GM18951 (cell line): Measurements from ENCODE around the gene DGKD.

Experiments used
- POLR2A ChIP-seq: IDR thresholded peaks from 4 replicates; pipeline ENCODE4 v1.6.1; 2011; ENCODE audit warnings: mild to moderate bottlenecking; ENCODE audit not compliant: insufficient read length, insufficient read depth; ENCODE audit errors: extremely low read depth
- in situ Hi-C: fragments of 300-500 bp; cut with MboI; formaldehyde crosslinking; loops from one replicate; pipeline ENCODE4 v1.12.0; 2022; ENCODE audit warnings: low sequenced_read_pairs, mixed read lengths, inconsistent platforms; ENCODE audit not compliant: unreplicated experiment

DGKD gene

DNA sequence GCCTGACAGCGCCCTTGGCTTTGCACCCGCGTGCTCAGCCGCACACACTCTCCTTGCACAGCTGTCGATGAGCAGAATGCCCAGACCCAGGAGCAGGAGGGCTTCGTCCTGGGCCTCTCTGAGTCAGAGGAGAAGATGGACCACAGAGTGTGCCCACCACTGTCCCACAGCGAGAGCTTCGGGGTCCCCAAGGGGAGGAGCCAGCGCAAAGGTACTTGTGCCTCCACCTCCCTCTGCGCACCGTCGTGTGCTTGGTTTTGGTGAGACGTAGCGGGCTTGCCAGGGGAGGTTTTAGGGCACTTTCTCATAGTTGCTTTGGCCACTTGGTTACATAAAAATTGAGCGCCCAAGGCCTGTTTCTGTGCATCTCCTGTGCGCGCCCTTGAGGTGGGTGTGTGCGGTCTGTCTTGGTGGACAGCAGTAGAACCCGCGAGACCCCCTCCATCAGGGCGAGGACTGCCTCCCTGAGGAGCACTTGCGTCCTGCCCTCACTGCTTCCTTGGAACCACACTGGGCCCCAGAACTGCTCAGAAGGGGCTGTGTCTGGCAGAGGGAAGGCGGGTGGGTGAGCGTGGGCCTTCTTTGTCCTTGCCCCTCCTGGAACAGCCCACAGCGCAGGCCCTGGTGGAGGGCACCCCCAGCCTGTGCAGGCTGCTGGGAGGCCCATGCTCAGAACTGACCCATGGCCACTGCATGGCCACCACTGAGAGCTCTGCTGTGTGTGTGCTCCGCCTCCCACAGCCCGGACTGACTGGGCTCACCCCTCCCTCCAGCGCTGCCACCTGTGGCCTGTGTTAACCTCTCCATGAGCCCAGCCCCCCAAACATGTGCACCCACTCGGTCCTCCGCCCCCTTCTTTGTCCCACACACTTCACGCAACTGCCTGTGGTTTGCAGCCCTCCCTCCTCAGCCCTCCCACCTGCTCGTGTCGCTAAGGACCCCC is 95.9 kb downstream of the DGKD start:
- in situ Hi-C loops = no loop called here
- TF ChIP-seq POLR2A = no peak

DNA sequence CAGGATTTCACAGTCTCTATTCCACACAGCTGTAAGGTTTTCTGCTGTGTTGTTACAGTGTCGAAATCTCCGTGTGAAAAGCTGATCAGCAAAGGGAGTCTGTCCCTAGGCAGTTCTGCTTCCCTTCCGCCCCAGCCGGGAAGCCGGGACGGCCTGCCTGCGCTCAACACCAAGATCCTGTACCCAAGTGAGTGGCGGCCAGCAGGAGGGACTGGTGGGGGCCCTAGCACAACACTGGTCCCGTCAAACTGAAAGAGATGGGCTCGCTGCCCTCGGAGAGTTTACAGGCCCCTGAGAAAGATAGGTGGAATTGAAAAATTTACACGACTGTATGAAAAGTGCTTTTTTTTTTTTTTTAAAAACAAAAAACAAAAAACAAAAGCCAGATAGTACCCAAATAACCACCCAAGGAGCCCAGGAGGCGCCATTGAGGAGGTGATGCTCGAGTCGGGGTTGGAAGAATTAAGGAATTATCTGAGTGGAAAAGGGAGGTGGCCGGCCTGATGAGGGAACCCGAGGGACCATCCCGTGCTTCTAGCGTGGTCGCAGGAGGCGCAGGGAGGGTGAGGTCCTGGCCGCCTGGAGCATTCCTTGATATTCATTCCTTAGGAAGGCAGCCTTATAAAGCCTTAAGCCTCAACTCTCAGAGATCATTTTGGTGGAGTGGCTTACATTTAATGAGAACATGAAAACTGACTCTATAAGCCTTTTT is 96.7 kb downstream of the DGKD start:
- no peak for TF ChIP-seq POLR2A
- in situ Hi-C loops = no loop called here

DNA sequence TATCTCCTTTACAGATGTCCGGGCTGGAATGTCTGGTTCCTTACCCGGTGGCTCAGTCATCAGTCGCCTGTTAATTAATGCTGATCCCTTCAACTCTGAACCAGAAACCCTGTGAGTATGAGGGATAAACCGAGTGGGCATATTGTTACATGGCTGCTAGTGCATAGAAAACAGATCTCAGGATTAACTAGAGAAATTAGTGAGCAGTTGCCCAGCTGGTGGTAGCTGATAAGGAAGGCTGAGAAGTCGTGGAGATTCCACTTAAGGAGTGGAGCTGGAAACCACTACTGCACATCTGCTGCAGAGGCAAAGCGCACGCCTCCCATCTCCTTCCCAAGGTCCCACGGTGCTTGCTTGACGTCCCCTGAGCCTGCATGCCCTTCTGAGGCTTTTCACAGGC is 97.7 kb downstream of the DGKD start:
- TF ChIP-seq POLR2A = no peak
- in situ Hi-C loops = no loop called here

DNA sequence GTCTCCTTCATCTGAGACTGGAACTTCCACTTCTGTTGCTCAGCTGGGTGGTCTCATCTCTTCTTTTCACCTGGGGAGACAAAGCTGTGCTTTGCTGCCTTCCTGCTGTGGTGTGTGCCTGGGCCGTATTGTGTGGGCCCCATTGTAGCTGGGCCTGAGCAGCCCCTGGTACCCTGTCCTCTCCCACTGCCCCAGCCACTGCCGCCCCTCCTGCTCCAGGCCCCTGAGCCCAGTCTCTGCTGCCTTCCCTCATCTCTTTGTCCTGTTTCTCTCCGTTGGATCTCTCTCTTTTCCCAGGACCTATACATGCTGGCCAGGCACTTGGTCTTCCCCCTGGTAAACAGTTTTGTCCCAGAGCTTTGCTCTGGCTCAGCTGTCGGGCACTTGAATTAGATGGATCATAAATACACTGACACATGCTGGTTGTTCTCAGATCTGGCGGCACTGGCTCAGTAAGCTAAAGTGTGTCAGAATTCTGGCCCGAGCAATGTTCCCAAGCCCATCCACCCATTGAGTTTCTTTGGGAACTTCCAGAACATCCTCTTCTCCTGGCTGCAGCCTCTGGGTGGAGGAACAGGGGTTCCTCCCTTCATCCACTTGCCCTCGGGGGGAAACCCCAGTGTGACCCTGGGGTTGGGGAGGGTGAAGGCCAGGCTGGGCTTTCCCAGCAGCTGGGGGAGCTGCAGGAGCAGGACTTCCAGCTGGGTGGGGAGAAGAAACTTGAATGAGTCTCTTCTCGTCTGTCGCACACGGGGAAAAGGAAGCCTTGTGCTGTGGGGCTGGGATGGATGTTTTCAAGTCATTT is 99.0 kb downstream of the DGKD start:
- in situ Hi-C loops = no loop called here
- no peak for TF ChIP-seq POLR2A

DNA sequence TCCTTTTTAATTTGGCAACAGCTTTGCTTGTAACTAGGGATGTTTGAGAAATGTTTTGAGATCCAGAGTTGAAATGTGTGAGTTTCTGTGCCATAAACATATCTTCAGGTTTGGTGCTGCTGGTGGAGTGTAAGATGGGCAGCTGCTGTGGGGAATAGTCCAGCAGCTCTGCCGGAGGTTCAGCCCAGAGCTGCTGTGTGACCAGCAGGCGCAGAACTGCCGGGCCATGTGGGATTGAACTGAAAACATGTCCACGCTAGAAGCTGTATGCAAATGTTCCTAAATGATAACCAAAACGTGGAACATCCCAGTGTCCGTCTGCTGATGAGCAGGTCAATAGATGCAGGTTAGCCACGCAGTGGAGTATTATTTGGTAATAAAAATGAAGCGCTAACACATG is 99.6 kb downstream of the DGKD start:
- in situ Hi-C loops = no loop called here
- no peak for TF ChIP-seq POLR2A

DNA sequence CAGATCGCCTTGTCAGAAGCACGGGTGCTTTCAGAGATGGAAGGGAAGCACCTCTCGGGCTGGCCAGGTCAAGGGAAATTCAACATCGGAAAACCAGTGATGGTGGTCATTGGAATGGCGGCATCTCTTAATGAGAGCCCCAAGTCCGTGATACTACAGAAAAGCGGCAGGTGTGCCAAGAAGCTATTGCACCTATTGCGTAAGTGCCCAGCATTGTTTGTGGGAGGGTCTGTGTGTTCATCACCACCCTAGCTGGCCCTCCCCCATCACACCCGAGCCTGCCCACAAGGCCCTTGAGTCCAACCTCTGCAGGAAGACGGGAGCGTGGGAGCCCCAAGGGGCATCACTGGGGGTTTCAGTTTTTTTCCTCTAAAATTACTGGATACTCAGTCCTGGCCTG is 100.7 kb downstream of the DGKD start:
- in situ Hi-C loops = no loop called here

DNA sequence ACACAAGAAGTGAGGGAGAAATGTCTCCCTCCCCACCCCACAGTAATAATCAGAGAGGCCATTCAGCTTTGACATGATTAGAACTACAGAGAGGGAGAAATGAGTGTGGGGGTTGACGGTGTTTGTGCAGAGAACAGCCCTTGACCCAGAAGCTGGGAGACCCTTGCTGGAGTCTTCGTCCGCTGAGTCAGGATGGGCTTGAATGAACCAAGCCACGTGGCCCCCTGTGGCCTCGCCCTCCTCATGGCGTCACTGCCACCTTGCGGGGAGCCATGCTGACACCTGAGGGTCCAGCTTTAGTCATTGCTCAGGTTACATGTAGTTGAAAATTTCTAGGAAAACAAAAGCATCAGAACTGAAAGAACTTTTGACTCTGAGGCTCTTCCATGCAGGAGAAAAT is 101.2 kb downstream of the DGKD start:
- no peak for TF ChIP-seq POLR2A
- in situ Hi-C loops = no loop called here

More for the DNA sequence above, 100.7 kb downstream of the DGKD start:
- TF ChIP-seq POLR2A = no peak

DNA sequence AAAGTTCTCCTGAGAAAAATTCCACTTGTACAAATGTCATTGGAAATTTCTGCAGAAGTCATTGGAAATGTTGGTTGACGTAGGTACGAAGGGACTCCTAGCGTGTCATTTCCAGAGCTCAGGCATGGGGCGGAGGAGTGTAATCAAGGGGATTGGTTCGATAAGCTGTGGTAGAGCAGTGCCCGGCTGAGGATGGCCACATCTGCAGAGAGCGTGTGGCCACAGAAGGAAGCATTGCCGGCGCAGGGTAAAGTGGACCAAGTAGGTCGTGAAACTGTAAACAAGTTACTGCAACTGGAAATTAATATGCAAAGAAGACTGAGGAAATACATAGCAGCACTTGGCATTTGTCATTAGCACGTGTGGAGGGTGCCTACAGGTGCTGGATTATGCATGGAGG is 101.8 kb downstream of the DGKD start:
- in situ Hi-C loops = no loop called here
- TF ChIP-seq POLR2A = no peak

DNA sequence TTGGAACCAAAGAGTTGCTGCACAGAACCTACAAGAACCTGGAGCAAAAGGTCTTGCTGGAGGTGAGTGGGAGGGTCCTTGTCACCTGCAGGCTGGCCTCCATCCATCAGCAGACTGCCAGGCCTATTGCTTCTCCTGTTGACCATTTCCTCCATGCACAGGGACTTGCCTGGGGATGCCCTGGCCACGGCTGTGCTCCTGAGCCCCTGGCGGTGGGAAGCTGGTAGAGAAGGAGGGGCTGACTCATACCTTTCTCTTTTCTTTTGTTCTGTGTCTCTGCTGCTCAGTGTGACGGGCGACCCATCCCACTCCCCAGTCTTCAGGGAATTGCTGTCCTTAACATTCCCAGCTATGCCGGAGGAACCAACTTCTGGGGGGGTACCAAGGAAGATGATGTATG is 102.6 kb downstream of the DGKD start:
- in situ Hi-C loops = no loop called here
- TF ChIP-seq POLR2A = no peak

DNA sequence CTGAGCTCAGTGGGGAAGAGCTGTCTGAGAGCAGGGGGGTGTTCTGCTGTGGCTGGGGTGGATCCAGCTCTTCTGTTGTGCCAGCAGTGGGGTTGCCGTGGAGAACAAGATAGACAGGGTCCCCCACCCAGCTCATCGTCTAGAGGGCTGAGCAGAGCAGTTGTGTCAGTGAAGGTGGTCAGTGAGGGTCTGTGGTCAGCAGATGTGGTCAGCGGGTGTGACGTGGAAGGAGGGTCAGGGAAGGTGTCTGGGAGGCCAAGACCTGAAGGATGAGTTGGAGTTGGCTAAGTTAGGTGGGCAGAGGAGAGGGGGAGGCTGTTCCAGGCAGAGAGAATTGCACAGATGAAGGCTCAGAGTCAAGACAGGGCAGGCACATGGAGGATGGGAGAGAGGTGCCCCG is 103.1 kb downstream of the DGKD start:
- in situ Hi-C loops = no loop called here
- no peak for TF ChIP-seq POLR2A

DNA sequence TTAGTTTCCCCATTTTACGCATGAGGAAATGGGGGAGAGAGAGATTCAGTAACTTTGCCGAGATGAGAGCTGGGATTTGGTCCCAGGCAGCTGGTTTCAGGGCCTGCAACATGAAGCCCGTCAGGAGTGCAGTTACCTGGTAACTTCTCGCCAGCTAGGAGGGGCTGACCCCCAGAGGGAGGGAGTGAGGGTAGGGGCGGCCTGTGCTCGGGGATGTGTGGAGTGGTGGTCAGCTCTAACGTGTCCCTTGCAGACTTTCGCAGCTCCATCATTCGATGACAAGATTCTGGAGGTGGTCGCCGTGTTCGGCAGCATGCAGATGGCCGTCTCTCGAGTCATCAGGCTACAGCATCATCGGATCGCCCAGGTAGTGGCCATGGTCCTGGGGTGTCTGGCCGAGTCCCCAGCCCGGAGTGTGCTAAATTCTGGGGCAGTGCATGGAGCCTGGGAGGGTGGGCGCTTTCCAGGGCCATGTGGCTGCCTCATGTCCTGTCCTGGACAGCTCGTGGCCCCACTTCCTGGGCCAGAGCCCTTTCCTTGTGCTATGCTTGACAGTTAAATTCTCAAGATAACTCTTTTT is 103.8 kb downstream of the DGKD start:
- no peak for TF ChIP-seq POLR2A
- in situ Hi-C loops = no loop called here

DNA sequence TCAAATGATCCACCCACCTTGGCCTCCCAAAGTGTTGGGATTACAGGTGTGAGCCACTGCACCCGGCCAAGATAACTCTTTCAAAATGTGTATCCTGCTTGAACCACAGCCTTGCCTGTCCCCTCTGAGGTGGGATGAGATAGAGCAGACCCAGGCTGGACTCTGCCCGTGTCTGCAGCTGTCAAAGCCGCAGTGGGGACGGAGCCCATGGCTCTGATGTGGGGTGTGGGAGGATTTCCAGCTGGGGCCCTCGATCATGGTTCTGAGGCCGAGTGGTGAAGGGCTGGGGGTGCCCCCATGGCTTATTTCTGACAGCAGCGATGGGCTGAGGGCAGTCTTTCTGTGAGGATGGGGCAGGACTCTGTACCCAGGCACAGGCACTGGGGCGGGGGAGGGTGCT is 104.5 kb downstream of the DGKD start:
- no peak for TF ChIP-seq POLR2A
- in situ Hi-C loops = no loop called here

DNA sequence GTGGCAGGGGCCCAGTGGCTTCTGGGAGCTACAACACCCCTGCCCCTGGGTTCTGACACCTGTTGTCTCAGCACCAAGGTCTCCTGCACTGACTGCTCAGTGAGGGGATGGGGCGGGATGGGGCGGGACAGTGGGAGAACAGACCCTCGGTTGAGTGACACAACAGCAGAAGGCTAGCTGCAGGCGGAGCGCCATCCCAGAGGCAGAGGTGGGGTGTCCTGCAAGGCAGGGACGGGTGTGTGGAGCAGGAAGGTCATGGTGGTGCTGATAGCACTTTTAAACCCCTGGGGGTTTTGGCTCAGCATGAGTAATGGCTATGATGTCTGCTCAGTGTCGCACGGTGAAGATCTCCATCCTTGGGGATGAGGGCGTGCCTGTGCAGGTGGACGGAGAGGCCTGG is 105.1 kb downstream of the DGKD start:
- TF ChIP-seq POLR2A = no peak
- in situ Hi-C loops = no loop called here
